ENCODE results near the gene RFC4. TPM values are rescaled to one million over a fixed set of nuclear protein-coding genes. Genes with fewer than 3 reads are reported as not detected.

Gene RFC4
- total and polyA plus RNA-seq, 2 donors from 2014 or later, result 8.9 to 11.1 TPM

- Histone ChIP-seq H3K9me3 (ENCODE audit: control insufficient read depth in 2 of 3, insufficient read depth in 1 of 3, low read length in 3 of 3) (no peaks in the 10 kb centered on the region), H3K4me3 (ENCODE audit: low read length in 3 of 3) (no peak overlapping the region), H3K27me3 (ENCODE audit: control insufficient read depth, insufficient read depth, low read length) (no peaks in the 10 kb centered on the region), H3K27ac (ENCODE audit: low read depth in 2 of 2, low read length in 2 of 2) (no peak overlapping the region), H3K9ac (ENCODE audit: low read length in 3 of 3) (no peak overlapping the region), H3K36me3 (ENCODE audit: control insufficient read depth in 2 of 3, insufficient read depth in 3 of 3, low read length in 3 of 3) (no peaks in the 10 kb centered on the region), H3K4me1 (ENCODE audit: control insufficient read depth in 2 of 3, insufficient read depth in 2 of 3, low read depth in 1 of 3, low read length in 3 of 3) (no peaks in the 10 kb centered on the region)
- intact Hi-C loops (cut with DNase I), result no loop called here
- no peak for DNase-seq
- TF ChIP-seq CTCF (IDR thresholded peaks at IDR 0.05; ENCODE audit: borderline replicate concordance, extremely low read depth, insufficient read depth), result no peak
- FAIRE-seq, result no peak
These were observed 45.3 kb downstream of the RFC4 start for GRCh38 chr3:186760897-186761447.

GRCh38 chr3:186760141-186760833 is 46.0 kb downstream of the RFC4 start:
- no peak for TF ChIP-seq CTCF (IDR thresholded peaks at IDR 0.05; ENCODE audit: borderline replicate concordance, extremely low read depth, insufficient read depth)
- H3K4me3 ChIP-seq (ENCODE audit: low read length in 3 of 3), result no peak overlapping the region
- no peak overlapping the region for H3K9ac ChIP-seq (ENCODE audit: low read length in 3 of 3)
- H3K27me3 ChIP-seq (ENCODE audit: control insufficient read depth, insufficient read depth, low read length), result no peaks in the 10 kb centered on the region
- intact Hi-C loops (cut with DNase I), result no loop called here
- no peaks in the 10 kb centered on the region for H3K4me1 ChIP-seq (ENCODE audit: control insufficient read depth in 2 of 3, insufficient read depth in 2 of 3, low read depth in 1 of 3, low read length in 3 of 3)
- FAIRE-seq (no peak), DNase-seq (peak in 2 of 5 donors; percentile 41 to 63)
- H3K36me3 ChIP-seq (ENCODE audit: control insufficient read depth in 2 of 3, insufficient read depth in 3 of 3, low read length in 3 of 3), result no peaks in the 10 kb centered on the region
- no peak overlapping the region for H3K27ac ChIP-seq (ENCODE audit: low read depth in 2 of 2, low read length in 2 of 2)
- H3K9me3 ChIP-seq (ENCODE audit: control insufficient read depth in 2 of 3, insufficient read depth in 1 of 3, low read length in 3 of 3), result no peaks in the 10 kb centered on the region

GRCh38 chr3:186759231-186759930 is 46.9 kb downstream of the RFC4 start:
- TF ChIP-seq CTCF (IDR thresholded peaks at IDR 0.05; ENCODE audit: borderline replicate concordance, extremely low read depth, insufficient read depth), result no peak
- Histone ChIP-seq H3K4me1 (ENCODE audit: control insufficient read depth in 2 of 3, insufficient read depth in 2 of 3, low read depth in 1 of 3, low read length in 3 of 3) (no peaks in the 10 kb centered on the region), H3K4me3 (ENCODE audit: low read length in 3 of 3) (no peak overlapping the region), H3K36me3 (ENCODE audit: control insufficient read depth in 2 of 3, insufficient read depth in 3 of 3, low read length in 3 of 3) (no peaks in the 10 kb centered on the region), H3K9ac (ENCODE audit: low read length in 3 of 3) (no peak overlapping the region), H3K27me3 (ENCODE audit: control insufficient read depth, insufficient read depth, low read length) (no peaks in the 10 kb centered on the region), H3K9me3 (ENCODE audit: control insufficient read depth in 2 of 3, insufficient read depth in 1 of 3, low read length in 3 of 3) (no peaks in the 10 kb centered on the region), H3K27ac (ENCODE audit: low read depth in 2 of 2, low read length in 2 of 2) (no peak overlapping the region)
- intact Hi-C loops (cut with DNase I), result no loop called here
- DNase-seq, result no peak
- FAIRE-seq, result no peak

Data from kidney (tissue), 14 donors.